GM23248 (cell line): ENCODE results near the gene LHFPL2. TPM values are rescaled to one million over a fixed set of nuclear protein-coding genes. Genes with fewer than 3 reads are reported as not detected.

Experiments used
- DNase-seq: peaks from one replicate; pipeline ENCODE4 v3.0.0-alpha.2; 2015
- H2AFZ ChIP-seq: fragments of 200-600 bp; sonication (generic); 2 replicates; pipeline ENCODE4 v1.6.1; 2016; ENCODE audit warnings: antibody characterized with exemption
- H3F3A ChIP-seq: fragments of 200-600 bp; sonication (generic); 2 replicates; pipeline ENCODE4 v1.6.1; 2016; ENCODE audit warnings: mild to moderate bottlenecking, antibody characterized with exemption, mixed run types; ENCODE audit not compliant: insufficient read depth
- H3K27ac ChIP-seq: fragments of 200-600 bp; sonication (generic); 2 replicates; pipeline ENCODE4 v1.5.1; 2016; ENCODE audit warnings: mild to moderate bottlenecking
- H3K27me3 ChIP-seq: fragments of 200-600 bp; sonication (generic); replicated peaks from 2 replicates; pipeline ENCODE4 v1.6.1; 2016; ENCODE audit warnings: mild to moderate bottlenecking; ENCODE audit not compliant: insufficient read depth
- H3K36me3 ChIP-seq: fragments of 200-600 bp; sonication (generic); 2 replicates; pipeline ENCODE4 v1.6.1; 2016; ENCODE audit warnings: low read depth, mild to moderate bottlenecking
- H3K4me1 ChIP-seq: fragments of 200-600 bp; sonication (generic); 2 replicates; pipeline ENCODE4 v1.6.1; 2016; ENCODE audit warnings: mild to moderate bottlenecking; ENCODE audit not compliant: insufficient read depth
- H3K4me2 ChIP-seq: fragments of 200-600 bp; sonication (generic); one replicate; pipeline ENCODE4 v1.6.1; 2016; ENCODE audit warnings: mild to moderate bottlenecking; ENCODE audit not compliant: unreplicated experiment
- H3K4me3 ChIP-seq: fragments of 200-600 bp; sonication (generic); 2 replicates; pipeline ENCODE4 v1.5.1; 2016; ENCODE audit warnings: mild to moderate bottlenecking
- H3K79me2 ChIP-seq: fragments of 200-600 bp; sonication (generic); 2 replicates; pipeline ENCODE4 v1.6.1; 2016; ENCODE audit warnings: mild to moderate bottlenecking; ENCODE audit not compliant: insufficient read depth
- H3K9ac ChIP-seq: fragments of 200-600 bp; sonication (generic); 2 replicates; pipeline ENCODE4 v1.6.1; 2016; ENCODE audit warnings: mild to moderate bottlenecking
- H3K9me2 ChIP-seq: fragments of 200-600 bp; sonication (generic); 2 replicates; pipeline ENCODE4 v1.6.1; 2016; ENCODE audit warnings: mixed run types, mild to moderate bottlenecking, moderate library complexity; ENCODE audit not compliant: insufficient read depth
- H3K9me3 ChIP-seq: fragments of 200-600 bp; sonication (generic); one replicate; pipeline ENCODE4 v1.6.1; 2017; ENCODE audit warnings: low read depth
- H4K20me1 ChIP-seq: fragments of 200-600 bp; sonication (generic); 2 replicates; pipeline ENCODE4 v1.6.0; 2016; ENCODE audit not compliant: insufficient read depth
- EZH2 ChIP-seq: fragments of 200-600 bp; sonication (generic); IDR thresholded peaks from 2 replicates; pipeline ENCODE4 v1.6.1; 2018; ENCODE audit warnings: antibody characterized with exemption, mild to moderate bottlenecking; ENCODE audit not compliant: insufficient read depth, poor library complexity, severe bottlenecking
- EZH2phosphoT487 ChIP-seq: fragments of 200-600 bp; sonication (generic); IDR thresholded peaks from 2 replicates; pipeline ENCODE4 v1.6.1; 2018; ENCODE audit warnings: antibody characterized with exemption, moderate library complexity, mild to moderate bottlenecking, low read depth; ENCODE audit not compliant: insufficient read depth
- WGBS, 2 experiments: methylation state at CpG; one replicate each; pipeline ENCODE4 v1.1.6; 2015 to 2017; ENCODE audit warnings: low lambda C conversion rate in 2 of 2, low coverage in 1 of 2; ENCODE audit errors: missing lambda C conversion rate in 2 of 2; 5-methylcytosine and 5-hydroxymethylcytosine counted together
- in situ Hi-C: fragments of 300-500 bp; cut with MboI; formaldehyde crosslinking; loops from 2 replicates; pipeline ENCODE4 v1.15.0; 2020
- polyA plus RNA-seq: library from polyadenylated mRNA; unstranded; fragments of >200 nt; fragmentation: Nextera tagmentation; extraction: Ambion mirVana; gene quantifications from 2 replicates; pipeline ENCODE4 v1.2.1, GENCODE V29; 2016
- total RNA-seq: library from RNA; depleted of rRNA; stranded (reverse); fragments of >200 nt; shearing (Covaris generic); gene quantifications from 2 replicates; pipeline ENCODE4 v1.2.3, GENCODE V29; 2014

The LHFPL2 gene
- total and polyA plus RNA-seq, 2 experiments from 2014 or later = 8.0 to 13.7 TPM

DNA sequence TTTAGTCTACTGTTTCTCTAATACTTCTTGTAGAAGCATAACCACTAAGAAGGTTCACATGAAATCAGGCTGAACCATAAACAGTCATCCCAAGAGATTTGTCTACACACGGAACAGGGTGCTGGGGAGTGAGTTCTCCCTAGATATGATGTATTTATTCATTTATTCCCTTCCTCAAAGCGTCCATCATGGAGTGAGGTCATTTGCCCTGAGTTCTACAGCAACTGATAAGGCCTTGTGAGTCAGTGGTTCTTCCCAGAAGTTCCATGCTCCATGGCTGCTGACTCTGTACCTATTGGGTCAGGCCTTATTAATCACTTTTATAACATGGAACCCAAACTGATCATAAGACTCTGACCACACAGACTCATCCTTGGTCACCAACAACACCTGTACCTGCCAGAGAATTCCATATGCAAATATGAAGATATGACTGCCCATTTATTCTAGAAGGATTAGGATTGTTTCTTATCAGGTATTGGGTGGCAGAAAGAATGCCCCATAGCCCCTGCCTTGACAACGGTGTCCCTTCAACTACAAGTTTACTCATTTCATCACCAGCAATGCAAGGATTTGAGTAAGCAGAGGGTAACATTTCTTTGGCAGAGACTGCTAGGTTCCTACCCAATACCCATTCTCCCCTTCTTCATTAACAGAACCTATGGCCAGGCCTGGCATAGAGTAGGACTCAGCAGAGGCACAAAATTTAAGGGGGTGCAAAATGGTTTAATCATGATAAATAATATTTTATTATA, 118.1 kb downstream of the LHFPL2 start:
- Histone ChIP-seq H3K4me3 (no peak overlapping the region), H3K4me1 (peaks cover 67% of the 10 kb centered on the region), H2AFZ (no peak overlapping the region), H3K27ac (peak overlapping the region; percentile 97), H3K36me3 (no peaks in the 10 kb centered on the region), H4K20me1 (no peaks in the 10 kb centered on the region), H3K4me2 (peak overlapping the region; percentile 65), H3K9ac (peak overlapping the region; percentile 89), H3F3A (peaks cover 60% of the 10 kb centered on the region), H3K27me3 (no peaks in the 10 kb centered on the region), H3K79me2 (0 out of 2 replicates have a peak, but pooled peaks cover 6% of the 10 kb centered on the region), H3K9me3 (no peaks in the 10 kb centered on the region), H3K9me2 (no peaks in the 10 kb centered on the region)
- peak; percentile 95 for DNase-seq
- TF ChIP-seq EZH2 = no peak
- in situ Hi-C loops = loop anchor here (10.0 kb wide), 1 partner anchor 274 kb away; no protein-coding TSS in a partner anchor
- 34 to 35% methylated on average over 3 of the region's 3 CpGs for WGBS, 2 experiments

DNA sequence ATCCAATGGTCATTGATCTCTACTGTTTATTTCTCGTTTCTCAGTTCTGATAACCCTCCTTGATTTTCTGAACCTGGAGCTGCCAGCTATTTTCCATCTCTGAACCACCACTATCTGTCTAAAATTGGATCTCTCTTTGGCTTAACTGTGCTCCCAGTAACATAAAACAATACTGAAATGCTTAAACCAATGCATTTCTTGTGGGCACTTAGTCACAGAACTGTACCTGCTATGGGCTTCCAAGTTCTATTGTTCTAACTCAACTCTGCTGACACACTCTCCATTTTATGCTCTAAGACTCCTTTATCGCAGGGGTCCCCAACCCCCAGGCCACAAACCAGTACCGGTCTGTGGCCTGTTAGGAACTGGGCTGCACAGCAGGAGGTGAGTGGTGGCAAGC, 120.6 kb downstream of the LHFPL2 start:
- H3K79me2 ChIP-seq = 0 out of 2 replicates have a peak, but pooled peaks cover 1% of the 10 kb centered on the region
- no peaks in the 10 kb centered on the region for H3K9me2 ChIP-seq
- H3K4me1 ChIP-seq = peaks cover 52% of the 10 kb centered on the region
- H3K4me2 ChIP-seq = peak overlapping the region; percentile 79
- peak overlapping the region; percentile 97 for H3K27ac ChIP-seq
- 0 out of 2 replicates have a peak overlapping the region, but pooled peaks have one; percentile 16 for H2AFZ ChIP-seq
- H3K36me3 ChIP-seq = no peaks in the 10 kb centered on the region
- peak; percentile 47 for DNase-seq
- no peak for TF ChIP-seq EZH2phosphoT487
- no peak for TF ChIP-seq EZH2
- no peaks in the 10 kb centered on the region for H4K20me1 ChIP-seq
- H3F3A ChIP-seq = peaks cover 50% of the 10 kb centered on the region
- WGBS, 2 experiments = 61 to 64% methylated on average over 3 of the region's 3 CpGs
- H3K9ac ChIP-seq = peak overlapping the region; percentile 89
- H3K9me3 ChIP-seq = no peaks in the 10 kb centered on the region
- H3K4me3 ChIP-seq = 0 out of 2 replicates have a peak overlapping the region, but pooled peaks have one; percentile 25
- in situ Hi-C loops = no loop called here
- no peaks in the 10 kb centered on the region for H3K27me3 ChIP-seq

DNA sequence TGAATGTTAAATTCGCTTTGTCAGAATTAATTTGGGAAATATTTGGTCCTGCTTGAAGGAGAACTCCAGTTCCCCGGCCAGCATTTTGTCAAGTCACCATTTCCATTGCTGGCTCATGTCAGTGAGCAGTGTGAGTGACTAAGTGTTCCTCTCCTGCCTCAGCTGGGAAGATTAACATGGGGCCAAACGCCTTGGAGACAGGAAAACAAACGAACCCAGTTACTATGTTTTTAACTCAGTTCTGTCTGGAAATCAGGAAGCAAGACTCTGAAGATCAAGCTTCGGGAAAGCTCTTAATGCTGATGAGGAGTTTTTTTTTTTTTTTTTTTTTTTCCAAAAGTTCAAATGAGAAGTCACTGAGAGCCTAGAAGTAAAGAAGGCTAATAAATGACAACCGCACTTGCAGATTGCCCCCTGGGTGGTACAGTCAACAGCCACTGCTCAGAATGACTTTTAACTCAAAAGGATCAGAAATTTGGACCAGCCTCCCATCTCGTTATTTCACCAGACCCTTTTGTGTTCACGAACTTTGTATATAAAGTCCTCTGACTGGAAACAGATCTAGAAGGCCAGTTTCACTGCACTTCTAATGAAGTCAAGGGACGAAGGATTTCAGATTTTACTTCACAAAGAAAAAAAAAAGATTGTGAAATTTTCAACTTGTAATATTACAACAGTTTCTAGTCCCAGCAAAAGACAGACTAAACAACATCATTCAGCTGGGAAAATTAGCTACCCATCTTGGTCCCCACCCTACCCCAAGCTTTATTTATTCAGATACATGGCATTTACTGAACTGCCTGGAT, 121.3 kb downstream of the LHFPL2 start:
- Histone ChIP-seq H3K9ac (peak overlapping the region; percentile 89), H3F3A (peaks cover 50% of the 10 kb centered on the region), H3K9me2 (no peaks in the 10 kb centered on the region), H3K79me2 (no peaks in the 10 kb centered on the region), H3K4me2 (peak overlapping the region; percentile 87), H3K27me3 (no peaks in the 10 kb centered on the region), H4K20me1 (no peaks in the 10 kb centered on the region), H3K4me1 (peaks cover 52% of the 10 kb centered on the region), H3K9me3 (no peaks in the 10 kb centered on the region), H2AFZ (0 out of 2 replicates have a peak overlapping the region, but pooled peaks have one; percentile 16), H3K4me3 (peak overlapping the region; percentile 48), H3K36me3 (no peaks in the 10 kb centered on the region), H3K27ac (peak overlapping the region; percentile 97)
- in situ Hi-C loops = no loop called here
- WGBS, 2 experiments = 4 to 5% methylated on average over 9 of the region's 9 CpGs
- peak; percentile 98 for DNase-seq
- TF ChIP-seq EZH2phosphoT487 = no peak
- no peak for TF ChIP-seq EZH2

DNA sequence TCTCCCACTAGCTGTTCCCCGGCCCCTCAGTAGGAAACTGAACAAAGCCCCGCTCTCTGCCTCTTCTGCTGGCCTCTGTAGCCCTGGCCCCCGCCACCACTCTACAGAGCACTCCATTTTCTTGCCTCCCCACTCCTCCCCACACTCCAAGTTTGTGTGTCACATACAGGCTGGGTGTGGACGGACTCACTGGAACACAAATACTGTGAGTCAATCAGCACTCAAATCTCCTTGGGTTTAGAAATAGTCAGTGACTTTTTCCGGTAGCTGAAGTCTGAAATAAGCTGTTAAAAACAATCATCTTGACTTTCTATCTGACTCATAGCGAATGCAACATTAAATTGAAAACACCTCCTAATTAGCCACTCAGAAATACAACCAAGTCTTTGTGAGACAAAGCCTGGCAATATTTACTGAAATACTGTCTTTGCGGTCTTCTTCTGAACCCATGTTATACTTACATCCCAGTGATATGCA, 122.5 kb downstream of the LHFPL2 start:
- Histone ChIP-seq H2AFZ (peak overlapping the region; percentile 23; the same call in 1 of the 2 replicates), H3K27me3 (no peaks in the 10 kb centered on the region), H3K4me1 (peaks cover 52% of the 10 kb centered on the region), H3K9me2 (no peaks in the 10 kb centered on the region), H3K36me3 (no peaks in the 10 kb centered on the region), H3K27ac (peak overlapping the region; percentile 97), H4K20me1 (no peaks in the 10 kb centered on the region), H3K4me2 (peak overlapping the region; percentile 87), H3F3A (peaks cover 50% of the 10 kb centered on the region), H3K79me2 (peaks cover 7% of the 10 kb centered on the region; the same call in 1 of the 2 replicates), H3K9ac (peak overlapping the region; percentile 89), H3K4me3 (peak overlapping the region; percentile 48), H3K9me3 (no peaks in the 10 kb centered on the region)
- WGBS, 2 experiments = 15 to 16% methylated on average over 7 of the region's 7 CpGs
- in situ Hi-C loops = no loop called here
- DNase-seq = peak; percentile 96
- TF ChIP-seq EZH2 (no peak), EZH2phosphoT487 (no peak)
